ENCODE measurements around the gene MYL7. TPM values are rescaled to one million over a fixed set of nuclear protein-coding genes. Genes with fewer than 3 reads are reported as not detected.

The MYL7 gene
- total RNA-seq, 2 experiments from 2014 or later, result not detected

- Histone ChIP-seq H3K4me3 (ENCODE audit: low read depth, low read length, poor library complexity, severe bottlenecking) (no peak overlapping the region), H3K9me3 (ENCODE audit: low read length) (no peaks in the 10 kb centered on the region), H3K79me2 (ENCODE audit: insufficient read depth, low read depth, low read length) (no peaks in the 10 kb centered on the region), H3K27ac (ENCODE audit: low read depth, low read length, poor library complexity, severe bottlenecking) (peak overlapping the region; percentile 98), H3K36me3 (ENCODE audit: insufficient read depth, low read length) (no peaks in the 10 kb centered on the region), H3K4me1 (ENCODE audit: insufficient read depth, low read length, poor library complexity, severe bottlenecking) (peaks cover 98% of the 10 kb centered on the region), H3K9me2 (ENCODE audit: insufficient read depth, low read length) (no peaks in the 10 kb centered on the region), H2AFZ (ENCODE audit: low read length) (no peak overlapping the region), H4K20me1 (ENCODE audit: insufficient read depth, low read length) (no peaks in the 10 kb centered on the region), H3K4me2 (ENCODE audit: low read length) (peak overlapping the region; percentile 71)
- ChIA-PET CTCF (ENCODE audit: unreplicated experiment) (no interaction called here), POLR2A (interaction anchor here (1.1 to 5.4 kb wide), 4 partner anchors 11 to 33 kb away, joined by 4 to 38 read pairs (median 12); partner anchors contain the start of genes POLD2 and POLM)
- intact Hi-C loops (cut with micrococcal nuclease; ENCODE audit: unreplicated experiment), result loop anchor here (5.0 kb wide), 1 partner anchor 898 kb away; no protein-coding TSS in a partner anchor
- BruUV-seq (replicated peaks), result no TSS peak
- no peak for DNase-seq (ENCODE audit: low spot score)
- TF ChIP-seq CTCF (conservative IDR thresholded peaks at IDR 0.05; ENCODE audit: low read length) (no peak), EZH2phosphoT487 (IDR thresholded peaks at IDR 0.05; ENCODE audit: borderline replicate concordance, low read depth, low read length) (no peak)
Observed at GRCh38 chr7:44099669-44100068, 41.5 kb downstream of the MYL7 start.

GRCh38 chr7:44098092-44099068, 42.8 kb downstream of the MYL7 start:
- no peak for TF ChIP-seq CTCF (conservative IDR thresholded peaks at IDR 0.05; ENCODE audit: low read length)
- no peaks in the 10 kb centered on the region for H3K79me2 ChIP-seq (ENCODE audit: insufficient read depth, low read depth, low read length)
- peak overlapping the region; percentile 76 for H3K4me2 ChIP-seq (ENCODE audit: low read length)
- BruUV-seq (replicated peaks), result no TSS peak
- H3K4me3 ChIP-seq (ENCODE audit: low read depth, low read length, poor library complexity, severe bottlenecking), result peak overlapping the region; percentile 35
- peaks cover 2% of the 10 kb centered on the region; the same call in 1 of the 2 replicates for H3K9me3 ChIP-seq (ENCODE audit: low read length)
- 0 out of 2 replicates have a peak overlapping the region, but pooled peaks have one; percentile 3 for H2AFZ ChIP-seq (ENCODE audit: low read length)
- intact Hi-C loops (cut with micrococcal nuclease; ENCODE audit: unreplicated experiment), result loop anchor here (5.0 kb wide), 1 partner anchor 899 kb away; no protein-coding TSS in a partner anchor
- H3K9me2 ChIP-seq (ENCODE audit: insufficient read depth, low read length), result no peaks in the 10 kb centered on the region
- peaks cover 100% of the 10 kb centered on the region for H3K4me1 ChIP-seq (ENCODE audit: insufficient read depth, low read length, poor library complexity, severe bottlenecking)
- H3K27ac ChIP-seq (ENCODE audit: low read depth, low read length, poor library complexity, severe bottlenecking), result peak overlapping the region; percentile 98
- POLR2A ChIA-PET, result interaction anchor here (0.6 to 5.4 kb wide), 14 partner anchors 10 to 332 kb away, joined by 3 to 38 read pairs (median 4); partner anchors contain the start of genes POLD2, POLM and YKT6
- H3K36me3 ChIP-seq (ENCODE audit: insufficient read depth, low read length), result no peaks in the 10 kb centered on the region; the same call in 1 of the 2 replicates
- H4K20me1 ChIP-seq (ENCODE audit: insufficient read depth, low read length), result no peaks in the 10 kb centered on the region
- peak; percentile 52 for DNase-seq (ENCODE audit: low spot score)
- CTCF ChIA-PET (ENCODE audit: unreplicated experiment), result interaction anchor here (0.5 to 1.8 kb wide), 3 partner anchors 18 to 106 kb away, joined by 3 to 7 read pairs (median 4); no protein-coding TSS in a partner anchor
